GM12891 (cell line): ENCODE results near the gene PRSS12.
"Not testable (repeated sequence)": the region's sequence is repeated elsewhere in the genome, so short reads cannot be mapped to it uniquely, and the experiment has no call there.

Source experiments
- DNase-seq: peaks from one replicate; pipeline ENCODE4 v3.0.0; 2011; ENCODE audit warnings: low spot score; ENCODE audit not compliant: insufficient read length
- FAIRE-seq: peaks from 2 replicates; lab custom pipeline; 2011; peaks lifted over from hg19 to GRCh38; lab: Jason Lieb, UNC
- PAX5 ChIP-seq: IDR thresholded peaks from 2 replicates; pipeline ENCODE4 v1.6.1; 2011; ENCODE audit warnings: low read length, moderate library complexity, mild to moderate bottlenecking; ENCODE audit not compliant: insufficient read depth, severe bottlenecking
- POLR2A ChIP-seq: IDR thresholded peaks from 2 replicates; pipeline ENCODE4 v1.6.1; 2011; ENCODE audit warnings: low read depth, low read length, control low read depth
- POLR2AphosphoS5 ChIP-seq: IDR thresholded peaks from 2 replicates; pipeline ENCODE4 v1.6.1; 2011; ENCODE audit warnings: low read depth, low read length, control low read depth
- POU2F2 ChIP-seq: IDR thresholded peaks from 2 replicates; pipeline ENCODE4 v1.6.1; 2011; ENCODE audit warnings: low read depth, mild to moderate bottlenecking, control low read depth, low read length, moderate library complexity
- SPI1 ChIP-seq: IDR thresholded peaks from 2 replicates; pipeline ENCODE4 v1.6.1; 2011; ENCODE audit warnings: low read depth, low read length, control low read depth
- TAF1 ChIP-seq: IDR thresholded peaks from 2 replicates; pipeline ENCODE4 v1.6.1; 2011; ENCODE audit warnings: low read depth, low read length, control low read depth

PRSS12 gene

DNA sequence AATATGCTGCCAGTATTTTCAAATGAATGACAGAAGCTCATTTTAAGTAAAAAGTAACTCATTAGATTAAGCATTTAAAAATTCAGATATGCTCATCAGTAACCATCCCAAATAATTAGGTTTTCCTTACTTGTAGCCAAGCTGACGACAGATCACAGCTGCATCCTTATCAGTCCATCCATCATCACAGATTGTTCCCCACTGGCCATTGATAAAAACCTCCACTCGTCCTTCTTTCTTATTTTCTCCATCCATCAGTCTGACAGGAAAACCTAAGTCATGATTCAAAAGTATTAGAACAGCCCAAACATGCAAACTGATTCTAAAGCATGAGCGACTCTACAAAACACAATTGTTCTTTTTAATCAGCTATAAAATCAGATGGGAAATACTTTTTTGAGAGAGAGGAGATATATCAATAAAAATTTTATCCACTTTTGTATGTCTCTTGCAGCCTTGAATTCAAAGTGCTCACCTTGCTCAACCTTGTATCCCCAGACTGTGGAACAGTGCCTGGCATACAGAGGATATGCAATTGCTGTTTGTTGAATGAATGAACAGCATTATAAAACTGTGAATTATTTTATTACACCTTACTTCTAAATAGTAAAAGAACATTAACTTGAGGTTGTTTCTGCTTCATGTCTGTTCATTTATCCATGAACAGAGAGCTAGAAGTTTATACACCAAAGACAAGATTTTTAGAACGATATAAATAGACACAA is 44.3 kb downstream of the PRSS12 start:
- FAIRE-seq (no peak), DNase-seq (no peak)
- TF ChIP-seq POLR2AphosphoS5 (no peak), SPI1 (no peak), POLR2A (no peak), POU2F2 (no peak), TAF1 (no peak), PAX5 (no peak)

DNA sequence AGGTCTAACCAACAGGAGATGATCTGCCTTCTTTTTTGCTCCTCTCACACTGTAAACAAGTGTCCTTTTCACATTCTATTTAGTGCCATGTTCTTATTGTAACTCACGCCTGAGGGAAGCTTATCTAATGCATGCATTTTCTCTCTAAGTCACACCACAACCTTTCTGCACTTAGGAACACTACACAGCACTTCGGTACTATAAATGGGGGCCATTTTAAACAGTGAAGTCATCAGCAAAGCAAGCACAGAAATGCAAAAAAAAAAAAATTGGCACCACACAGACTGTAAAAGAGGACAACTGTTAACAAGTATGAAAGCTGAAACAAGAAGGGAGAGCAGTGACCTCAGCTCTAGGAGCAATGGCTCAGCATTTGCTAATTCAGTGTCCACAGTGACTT is 45.2 kb downstream of the PRSS12 start:
- no peak for FAIRE-seq
- TF ChIP-seq POU2F2, result no peak
- TF ChIP-seq TAF1, result no peak
- TF ChIP-seq POLR2A, result no peak
- no peak for TF ChIP-seq SPI1
- no peak for TF ChIP-seq PAX5
- TF ChIP-seq POLR2AphosphoS5, result no peak

DNA sequence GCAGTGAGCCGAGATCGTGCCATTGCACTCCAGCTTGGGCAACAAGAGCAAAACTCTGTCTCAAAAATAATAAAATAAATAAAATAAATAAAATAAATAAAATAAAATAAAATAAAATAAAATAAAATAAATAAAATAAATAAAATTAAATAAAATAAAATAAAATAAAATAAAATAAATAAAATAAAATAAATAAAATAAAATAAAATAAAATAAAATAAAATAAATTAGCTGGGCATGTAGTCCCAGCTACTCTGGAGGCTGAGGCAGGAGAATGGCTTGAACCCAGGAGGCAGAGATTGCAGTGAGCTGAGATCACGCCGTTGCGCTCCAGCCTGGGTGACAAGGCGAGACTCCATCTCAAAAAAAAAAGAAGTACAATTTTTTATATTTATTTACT is 53.2 kb downstream of the PRSS12 start:
- not testable (repeated sequence) for FAIRE-seq

More for the DNA sequence above, 45.2 kb downstream of the PRSS12 start:
- no peak for DNase-seq

DNA sequence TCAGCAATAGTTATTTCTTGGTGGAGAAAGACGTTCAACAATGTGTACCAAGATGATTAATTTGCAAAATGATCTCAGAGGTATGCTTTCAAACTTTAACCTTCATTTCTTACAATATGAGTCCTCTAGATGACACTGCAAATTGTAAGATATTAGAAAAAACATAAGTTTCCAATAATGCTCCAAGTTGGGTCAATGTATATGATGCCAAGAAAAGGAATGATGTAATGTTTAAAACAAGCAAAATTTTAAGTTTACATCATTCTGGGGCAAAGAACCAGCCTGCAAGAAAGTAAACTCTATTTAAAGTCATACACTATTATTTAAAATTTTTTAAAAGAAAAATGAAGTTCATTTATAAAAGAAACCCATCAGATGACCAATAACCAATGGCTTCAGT is 56.1 kb downstream of the PRSS12 start:
- FAIRE-seq (no peak), DNase-seq (no peak)
- TF ChIP-seq SPI1, result no peak
- TF ChIP-seq POU2F2, result no peak
- TF ChIP-seq PAX5, result no peak
- TF ChIP-seq TAF1, result no peak
- TF ChIP-seq POLR2AphosphoS5, result no peak

More for the DNA sequence above, 53.2 kb downstream of the PRSS12 start:
- DNase-seq, result not testable (repeated sequence)

DNA sequence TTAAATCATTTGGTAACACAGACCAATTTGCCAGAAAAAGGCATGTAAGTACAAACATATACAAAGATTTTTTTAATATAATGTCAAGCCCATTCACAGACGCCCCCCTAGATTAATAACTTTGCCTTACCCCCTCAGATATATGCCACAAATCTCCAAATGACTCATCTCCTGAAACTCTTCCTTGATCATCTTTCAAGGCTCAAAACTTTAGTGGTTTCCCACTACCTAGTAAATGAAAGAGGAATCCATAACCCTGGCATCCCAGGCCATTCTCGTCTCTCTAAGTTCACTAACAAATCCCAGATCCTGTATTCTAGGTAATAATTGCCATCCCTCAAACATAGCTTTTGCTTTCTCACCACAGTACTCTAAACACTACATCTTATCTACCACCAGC is 61.9 kb downstream of the PRSS12 start:
- TF ChIP-seq TAF1 (no peak), SPI1 (no peak), POLR2A (no peak), POU2F2 (no peak), POLR2AphosphoS5 (no peak), PAX5 (no peak)
- FAIRE-seq, result no peak
- DNase-seq, result no peak

DNA sequence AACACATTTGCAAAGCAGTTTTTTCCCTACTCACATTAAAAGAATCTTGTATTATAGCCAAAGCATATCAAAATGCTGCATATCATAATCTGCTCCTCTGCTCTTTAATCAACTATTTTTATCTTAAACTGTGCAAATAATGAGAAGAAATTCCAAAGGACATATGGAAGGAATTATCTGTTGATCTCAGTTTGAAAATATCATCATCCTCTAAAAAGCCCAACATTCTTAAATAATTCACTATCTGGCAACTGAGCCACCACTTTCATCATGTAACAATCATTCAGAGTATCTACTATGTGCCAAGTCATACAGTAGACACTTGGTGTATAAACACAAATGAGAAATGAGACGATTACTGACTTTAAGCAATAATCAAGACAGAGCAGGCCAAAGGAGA is 63.0 kb downstream of the PRSS12 start:
- DNase-seq (no peak), FAIRE-seq (no peak)
- TF ChIP-seq PAX5 (no peak), POU2F2 (no peak), POLR2AphosphoS5 (no peak), POLR2A (no peak), SPI1 (no peak), TAF1 (no peak)

DNA sequence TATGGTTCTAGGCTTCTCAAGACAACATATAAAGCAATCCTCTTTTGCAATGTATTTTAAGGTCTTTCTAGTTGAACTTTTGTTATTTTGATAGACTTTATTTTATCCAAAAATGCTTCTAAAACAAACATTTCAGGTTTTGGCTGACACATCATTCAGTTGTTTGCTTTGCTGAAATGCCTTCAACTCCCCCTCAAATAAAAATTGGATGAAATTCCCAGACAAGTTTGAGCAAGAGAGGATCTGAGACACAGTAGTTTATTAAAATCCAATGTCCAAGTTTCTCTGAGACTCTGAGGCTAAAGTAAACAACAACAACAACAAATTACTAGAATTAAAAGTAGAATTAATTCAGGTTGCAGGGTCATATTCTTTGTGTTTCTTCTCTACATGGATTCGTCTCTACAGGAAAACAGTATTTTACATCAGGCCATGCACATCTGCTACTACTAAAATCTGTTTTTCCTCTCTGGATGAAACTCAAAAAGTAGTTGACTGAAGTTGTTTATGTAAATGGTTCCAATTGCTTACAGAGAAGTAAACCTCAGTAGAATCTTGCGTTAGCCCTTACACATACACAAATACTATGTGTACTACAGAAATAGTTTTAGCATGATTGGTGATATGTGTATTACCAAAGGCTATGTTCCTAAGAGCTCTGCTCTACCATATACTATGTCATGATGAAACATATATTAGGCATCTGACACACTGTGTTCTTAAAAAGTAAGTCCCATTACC is 64.9 kb downstream of the PRSS12 start:
- FAIRE-seq, result no peak
- TF ChIP-seq TAF1 (no peak), POLR2AphosphoS5 (no peak), PAX5 (no peak), SPI1 (no peak), POU2F2 (no peak), POLR2A (no peak)
- no peak for DNase-seq

DNA sequence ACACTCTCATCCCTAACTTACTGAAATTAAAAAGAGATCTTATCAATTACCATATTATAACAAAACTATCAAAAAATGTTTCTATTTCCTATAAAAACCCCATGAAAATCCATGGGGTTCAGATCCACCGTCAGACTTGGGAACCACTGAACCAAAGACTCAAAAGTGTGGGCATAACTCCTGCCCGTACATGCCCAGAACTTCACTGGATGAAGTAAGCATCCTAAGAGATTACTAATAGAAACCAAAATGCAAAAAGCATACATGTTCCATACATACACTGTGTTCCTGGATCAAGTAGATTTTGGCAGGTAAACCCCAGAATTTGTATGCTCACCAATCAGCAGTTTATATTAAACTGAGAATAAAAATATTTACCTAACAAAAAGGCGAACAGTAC is 66.1 kb downstream of the PRSS12 start:
- DNase-seq, result no peak
- TF ChIP-seq PAX5 (no peak), POLR2AphosphoS5 (no peak), SPI1 (no peak), POLR2A (no peak)
- no peak for FAIRE-seq

DNA sequence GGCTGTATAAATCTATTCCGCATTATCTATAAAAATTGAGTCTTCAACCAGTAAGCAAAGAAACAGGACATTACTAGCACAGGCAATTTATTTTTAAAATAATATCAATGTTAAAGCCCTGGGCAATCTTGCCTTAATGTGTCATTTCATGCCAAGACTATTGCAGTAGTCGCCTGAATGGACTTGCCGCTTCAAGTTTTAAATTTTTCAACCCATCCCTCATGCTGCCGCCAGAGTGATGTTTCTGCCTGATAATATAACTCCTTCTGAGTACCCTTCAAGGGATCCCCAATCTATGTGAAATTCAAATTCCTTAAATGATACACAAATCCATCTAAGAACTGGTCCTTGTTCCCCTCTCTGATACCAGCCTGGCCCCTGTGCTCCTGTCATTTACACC is 66.9 kb downstream of the PRSS12 start:
- no peak for DNase-seq
- FAIRE-seq, result no peak
- no peak for TF ChIP-seq POLR2AphosphoS5
- TF ChIP-seq PAX5, result no peak
- no peak for TF ChIP-seq TAF1
- no peak for TF ChIP-seq SPI1
- no peak for TF ChIP-seq POU2F2

DNA sequence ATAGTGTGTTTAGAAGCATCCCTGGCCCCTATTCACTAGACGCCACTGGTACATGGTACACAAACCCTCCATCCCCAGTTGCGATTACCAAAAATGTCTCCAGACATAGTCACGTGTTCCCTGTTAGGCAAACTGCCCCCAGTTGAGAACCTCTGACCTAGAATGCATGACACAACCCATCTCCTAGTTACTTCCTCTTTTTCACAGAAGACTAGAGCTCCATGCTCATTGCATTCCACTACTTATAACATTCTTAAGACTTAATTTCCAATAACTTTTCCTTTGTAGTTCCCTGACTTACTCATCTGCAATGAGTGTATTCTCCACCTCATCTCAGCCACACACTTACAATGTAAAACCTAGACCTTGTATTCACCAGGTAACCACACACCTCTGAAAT is 68.6 kb downstream of the PRSS12 start:
- DNase-seq (no peak), FAIRE-seq (peak; percentile 82)
- TF ChIP-seq POU2F2 (no peak), TAF1 (no peak), POLR2A (no peak), PAX5 (no peak), POLR2AphosphoS5 (no peak), SPI1 (no peak)
